Frontal cortex (tissue), 4 donors: Measurements from ENCODE around the gene MGRN1. TPM values are rescaled to one million over a fixed set of nuclear protein-coding genes. Genes with fewer than 3 reads are reported as not detected.

Source experiments
- DNase-seq, 2 donors: peaks; one replicate each; pipeline ENCODE4 v3.0.0; 2012; ENCODE audit warnings: low spot score in 2 of 2
- FAIRE-seq: peaks from 2 replicates; lab custom pipeline; 2012; peaks lifted over from hg19 to GRCh38; lab: Jason Lieb, UNC
- total RNA-seq: library from RNA; depleted of rRNA; stranded (reverse); fragments of >200 nt; gene quantifications from one replicate; pipeline ENCODE4 v1.2.3, GENCODE V29; 2014
- donor health status: control.
- donor health status: control.
- donor health status: control.

Gene MGRN1
- total RNA-seq, 1 donor from 2014 or later, result 33.4 TPM

DNA sequence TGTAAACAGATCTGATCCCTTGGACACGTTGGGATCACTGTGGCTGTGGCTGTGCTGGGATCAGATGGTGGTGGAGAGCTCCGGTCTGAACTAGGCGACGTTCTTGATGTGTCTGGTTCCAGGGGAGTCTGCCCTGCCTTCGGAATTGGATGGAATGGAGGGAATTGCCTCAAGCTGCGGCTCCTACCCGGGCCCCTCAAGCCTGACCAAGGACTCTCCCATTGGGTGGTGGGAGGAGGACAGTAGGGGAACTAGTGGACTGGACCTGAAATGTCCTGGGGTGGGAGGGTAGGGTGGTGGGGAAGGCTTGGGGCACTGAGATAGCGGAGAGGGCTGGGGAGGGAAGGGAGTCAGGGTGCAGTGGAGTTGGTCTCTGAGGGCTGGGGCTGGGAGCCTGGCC lies 6.7 kb upstream of the MGRN1 start:
- no peak for DNase-seq
- FAIRE-seq, result no peak

DNA sequence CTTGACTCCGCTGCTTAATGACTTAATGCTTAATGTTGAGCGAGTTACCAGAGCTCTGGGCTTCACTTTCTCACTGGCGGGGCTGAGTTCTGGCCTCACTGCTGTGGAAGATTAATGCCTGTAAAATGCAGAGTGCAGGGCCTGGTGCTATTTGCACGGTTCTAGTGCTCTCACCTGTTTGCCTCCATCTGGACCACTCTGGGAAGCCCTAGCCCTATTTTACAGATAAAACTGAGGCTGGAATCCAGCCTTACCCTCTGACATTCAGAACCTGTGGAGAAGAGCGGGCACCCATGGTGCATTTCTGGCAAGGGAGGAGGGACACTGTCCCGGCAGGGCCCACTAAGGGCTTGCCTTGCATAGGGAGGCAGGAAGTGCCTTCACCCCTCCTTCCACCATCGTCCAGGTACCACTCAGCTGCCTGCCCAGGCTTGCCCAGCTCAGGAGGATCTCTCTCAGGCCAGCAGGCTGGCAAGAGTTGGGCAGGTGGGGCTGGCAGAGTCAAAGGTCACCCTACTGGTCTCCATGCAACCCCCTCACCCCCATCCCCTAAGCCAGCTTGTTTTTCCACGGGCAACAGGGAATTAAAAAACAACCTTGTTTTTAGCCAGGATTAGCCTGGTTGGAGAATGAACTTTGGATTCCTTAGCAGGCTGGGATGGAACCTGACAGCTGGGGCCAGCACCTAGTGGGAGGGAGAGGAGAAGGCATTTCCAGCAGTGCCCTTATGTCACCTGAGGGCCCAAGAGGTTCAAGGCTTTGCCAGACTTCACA lies 5.8 kb upstream of the MGRN1 start:
- no peak for DNase-seq
- FAIRE-seq, result no peak

DNA sequence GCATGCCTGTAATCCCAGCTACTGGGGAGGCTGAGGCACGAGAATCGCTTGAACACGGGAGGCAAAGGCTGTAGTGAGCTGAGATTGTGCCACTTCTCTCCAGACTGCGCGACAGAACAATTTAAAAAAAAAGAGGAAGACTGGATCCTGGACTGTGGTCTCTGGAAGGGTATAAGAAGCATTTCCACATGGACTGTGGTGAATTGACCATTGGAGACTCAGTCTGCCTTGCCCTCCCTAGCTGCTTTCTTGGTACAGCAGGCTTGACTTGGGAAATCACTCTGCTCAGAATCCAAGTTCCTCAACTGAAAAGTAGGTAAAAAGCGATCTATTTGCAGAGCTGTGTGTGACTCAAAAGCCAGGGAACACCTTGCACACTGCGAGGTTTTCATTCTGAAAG lies 1.0 kb upstream of the MGRN1 start:
- FAIRE-seq (no peak), DNase-seq (no peak)

DNA sequence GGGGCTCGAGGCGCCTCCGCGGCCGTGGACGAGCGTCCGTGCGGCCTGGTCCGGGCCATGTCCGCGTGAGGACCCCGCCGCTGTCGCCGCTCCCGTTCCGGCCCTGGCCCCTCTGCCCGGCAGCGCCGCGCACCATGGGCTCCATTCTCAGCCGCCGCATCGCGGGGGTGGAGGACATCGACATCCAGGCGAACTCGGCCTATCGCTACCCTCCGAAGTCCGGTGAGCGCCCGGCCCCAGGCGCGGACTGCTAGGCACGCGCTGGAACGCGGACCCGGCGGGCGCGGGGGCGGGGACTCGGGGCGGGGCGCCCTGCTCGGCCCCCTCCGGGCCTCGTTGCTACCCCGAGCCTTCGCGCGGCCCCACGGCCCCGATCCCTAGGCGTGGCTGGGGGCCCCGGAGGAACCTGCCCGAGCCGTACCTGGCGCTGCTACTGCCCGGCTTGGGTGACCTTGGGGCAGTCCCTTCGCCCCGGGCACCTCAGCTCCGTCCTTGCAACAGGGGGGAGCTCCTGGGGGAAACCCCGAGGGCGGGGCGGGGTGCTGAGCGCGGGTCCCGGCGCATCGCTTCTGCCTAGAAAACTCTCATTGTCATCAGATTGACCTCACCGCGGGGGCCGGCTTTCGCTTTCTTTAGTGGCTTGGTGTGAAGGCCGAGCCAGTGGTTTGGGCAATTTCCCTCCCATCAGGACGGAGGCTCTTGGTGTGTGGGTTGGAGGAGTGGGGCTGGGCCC lies 367 bp downstream of the MGRN1 start:
- no peak for DNase-seq
- FAIRE-seq, result no peak

DNA sequence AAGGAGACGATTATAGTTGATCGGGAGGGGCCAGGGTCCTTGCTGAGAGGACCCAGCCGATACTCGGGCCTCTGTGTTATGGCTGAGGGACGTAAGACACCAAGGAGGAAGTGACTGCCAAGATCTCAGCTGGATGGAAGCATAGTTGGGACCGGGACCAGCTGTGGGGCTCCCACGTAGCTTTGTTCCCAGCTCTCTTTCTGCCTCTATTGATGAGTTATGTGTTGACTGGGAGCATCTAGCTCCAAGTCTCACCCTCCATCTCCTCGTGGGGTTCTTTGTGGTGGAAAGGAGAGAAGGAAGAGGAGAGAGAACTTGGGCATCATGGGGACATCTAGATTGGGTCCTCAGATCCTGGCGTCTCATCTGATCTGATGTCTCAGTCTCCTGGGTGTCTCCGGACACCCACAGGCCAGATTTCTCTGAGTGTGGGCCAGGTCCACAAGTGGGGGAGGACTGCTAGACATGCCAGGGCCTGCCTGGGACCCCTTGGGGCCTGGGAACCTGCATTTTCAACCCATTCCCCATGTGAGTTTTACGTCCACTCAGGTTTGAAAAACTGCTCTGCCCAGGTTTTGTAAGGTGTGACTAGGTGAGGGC lies 1.0 kb downstream of the MGRN1 start:
- DNase-seq (no peak), FAIRE-seq (no peak)

DNA sequence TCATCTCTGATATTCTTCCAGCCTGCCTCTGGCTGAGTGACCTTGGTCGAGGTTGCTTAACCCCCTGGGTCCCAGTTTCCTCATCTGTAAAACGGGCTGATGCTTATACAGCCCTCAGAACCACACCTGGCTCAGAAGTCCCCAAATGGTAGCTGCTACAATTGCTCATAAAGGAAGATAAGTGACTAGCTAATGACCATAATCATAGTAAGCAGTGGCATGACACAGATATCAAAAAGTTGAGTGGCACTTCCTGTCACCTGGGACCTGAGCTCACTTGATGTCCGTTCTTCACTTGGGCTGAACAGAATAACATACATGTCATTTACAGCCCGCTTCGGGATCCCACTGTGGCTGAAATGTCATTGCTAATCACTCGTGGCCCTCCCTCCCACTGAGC lies 1.8 kb downstream of the MGRN1 start:
- DNase-seq, result no peak
- no peak for FAIRE-seq

DNA sequence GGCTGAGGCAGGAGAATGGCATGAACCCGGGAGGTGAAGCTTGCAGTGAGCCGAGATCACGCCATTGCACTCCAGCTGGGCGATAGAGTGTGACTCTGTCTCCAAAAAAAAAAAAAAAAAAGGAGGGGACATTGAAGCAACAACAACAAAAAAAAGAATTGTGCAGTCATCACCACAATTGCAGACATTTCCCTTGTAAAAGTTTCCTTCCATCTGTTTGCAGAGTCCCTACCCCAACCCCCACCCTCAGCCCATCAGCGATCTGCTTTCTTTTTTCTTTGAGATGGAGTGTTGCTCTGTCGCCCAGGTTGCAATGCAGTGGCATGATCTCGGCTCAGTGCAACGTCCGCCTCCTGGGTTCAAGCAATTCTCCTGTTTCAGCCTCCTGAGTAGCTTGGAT lies 3.7 kb downstream of the MGRN1 start:
- FAIRE-seq (no peak), DNase-seq (no peak)

DNA sequence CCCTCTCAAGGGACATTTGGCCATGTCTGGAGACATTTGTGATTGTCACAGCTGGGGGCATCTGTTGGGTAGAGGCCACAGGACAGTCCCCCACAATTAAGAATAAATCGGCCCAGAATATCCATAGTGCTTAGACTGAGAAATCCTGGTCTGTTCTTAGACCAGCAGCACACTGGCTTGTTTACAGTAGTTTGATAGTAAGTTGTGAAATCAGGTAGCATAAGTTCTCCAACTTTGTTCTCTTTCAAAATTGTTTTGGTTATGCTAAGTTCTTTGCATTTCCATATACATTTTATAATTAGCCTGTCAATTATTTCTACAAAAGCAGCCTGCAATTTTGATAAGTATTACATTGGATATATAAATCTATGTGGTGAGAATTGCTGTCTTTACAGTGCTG lies 6.8 kb downstream of the MGRN1 start:
- FAIRE-seq (no peak), DNase-seq (no peak)

DNA sequence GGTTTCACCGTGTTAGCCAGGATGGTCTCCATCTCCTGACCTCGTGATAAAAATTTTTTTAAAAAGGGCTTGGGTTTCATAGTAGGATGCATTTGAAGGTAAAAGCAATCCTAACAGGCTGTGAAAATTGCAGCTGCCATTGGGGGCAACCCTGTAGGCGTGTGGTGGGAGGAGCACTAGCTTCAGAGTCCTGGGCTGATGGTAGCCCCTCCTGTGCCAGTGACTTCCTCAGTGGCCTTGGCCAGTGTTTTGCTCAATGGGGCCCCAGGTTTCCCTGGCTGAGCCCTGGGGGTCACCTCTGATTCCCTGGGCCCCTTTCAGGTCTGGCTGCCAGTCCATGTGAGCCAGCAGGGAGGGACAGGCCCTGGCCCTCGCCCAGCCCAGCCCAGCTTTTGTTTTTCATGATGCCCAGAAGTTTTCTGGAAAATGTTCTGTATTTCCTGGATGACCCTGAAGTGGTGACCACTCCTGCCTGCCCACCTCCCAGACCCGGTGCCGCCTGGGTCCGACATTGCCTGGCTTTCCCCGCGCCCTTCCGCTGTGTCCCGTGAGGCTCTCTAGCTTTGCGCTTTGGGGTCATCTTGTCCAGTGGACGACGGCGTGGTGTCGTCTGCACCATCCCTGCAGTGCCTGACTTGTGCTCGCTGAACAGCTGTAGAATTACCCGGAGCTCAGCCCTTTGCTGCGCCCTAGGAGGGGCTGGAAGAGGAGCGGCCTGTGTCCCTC lies 9.4 kb downstream of the MGRN1 start:
- no peak for DNase-seq
- no peak for FAIRE-seq

DNA sequence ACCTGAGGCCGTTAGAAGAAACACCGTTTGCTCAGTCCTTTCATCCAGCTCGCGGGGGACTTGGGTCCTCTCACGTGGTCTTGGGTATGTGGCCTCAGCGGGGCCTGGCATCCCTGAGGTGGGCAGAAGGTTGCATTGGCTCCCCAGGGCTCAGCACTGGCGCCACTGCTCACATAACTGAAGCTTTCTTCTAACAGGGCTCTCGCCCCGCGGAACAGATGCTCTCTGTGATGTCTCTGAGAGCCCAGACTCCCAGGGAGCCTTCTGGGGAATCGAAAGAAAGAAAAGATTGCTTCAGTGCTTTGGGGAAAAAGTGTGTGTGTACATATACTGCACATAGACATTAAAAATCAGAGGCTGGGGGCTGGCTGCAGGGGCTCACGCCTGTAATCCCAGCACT lies 10.1 kb downstream of the MGRN1 start:
- FAIRE-seq (no peak), DNase-seq (no peak)

DNA sequence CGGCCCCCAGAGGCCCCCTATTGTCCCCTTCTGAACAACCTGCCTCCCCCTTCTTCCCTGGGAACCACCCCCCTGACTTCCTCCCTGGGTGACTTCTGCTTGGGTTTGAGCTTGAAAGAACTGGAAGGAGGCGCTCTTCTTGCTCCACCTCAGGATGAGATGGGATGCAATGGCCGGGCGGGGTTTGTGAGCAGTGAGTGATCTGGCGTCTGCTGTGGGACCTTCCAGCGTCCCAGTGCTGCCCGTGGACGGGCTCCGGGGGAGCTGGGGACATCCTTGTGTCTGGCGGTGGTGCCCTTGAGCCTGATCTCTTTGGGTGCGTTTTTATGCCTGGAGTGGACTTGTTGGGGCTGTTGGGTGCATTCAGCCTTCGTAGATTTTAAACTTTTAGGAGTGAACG lies 11.6 kb downstream of the MGRN1 start:
- DNase-seq (no peak), FAIRE-seq (no peak)

DNA sequence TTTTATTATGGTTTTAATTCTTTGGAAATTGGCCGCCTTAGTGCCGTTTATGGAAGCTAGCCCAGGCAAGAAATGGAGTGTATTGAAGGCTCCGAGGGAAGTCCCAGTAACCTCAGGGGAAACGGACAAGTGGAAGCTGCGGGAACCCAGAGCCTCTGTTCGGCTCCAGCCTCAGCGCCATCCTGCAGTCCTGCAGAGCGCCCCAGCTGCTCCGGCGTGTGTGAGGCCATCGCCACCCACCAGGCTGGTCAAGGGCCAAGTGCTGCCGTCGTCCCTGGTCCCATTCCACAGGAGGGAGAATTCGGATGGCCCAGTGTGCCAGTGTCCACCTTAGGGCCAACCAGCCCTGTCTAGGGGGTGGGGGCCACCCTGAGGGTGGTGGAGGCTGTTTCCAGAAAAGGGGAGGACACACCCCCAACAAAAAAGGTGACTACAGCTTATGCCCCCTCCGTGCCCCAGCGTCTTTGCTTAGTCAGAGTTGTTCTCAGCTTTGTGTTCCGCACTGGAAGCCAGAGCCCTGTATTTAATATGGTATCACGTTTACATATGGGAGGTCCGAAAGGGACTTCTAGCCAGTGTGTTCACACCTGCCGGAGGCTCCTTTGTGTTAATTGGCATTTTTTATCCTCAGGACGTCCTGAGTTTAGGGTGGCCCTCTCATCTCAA lies 13.0 kb downstream of the MGRN1 start:
- no peak for FAIRE-seq
- no peak for DNase-seq

DNA sequence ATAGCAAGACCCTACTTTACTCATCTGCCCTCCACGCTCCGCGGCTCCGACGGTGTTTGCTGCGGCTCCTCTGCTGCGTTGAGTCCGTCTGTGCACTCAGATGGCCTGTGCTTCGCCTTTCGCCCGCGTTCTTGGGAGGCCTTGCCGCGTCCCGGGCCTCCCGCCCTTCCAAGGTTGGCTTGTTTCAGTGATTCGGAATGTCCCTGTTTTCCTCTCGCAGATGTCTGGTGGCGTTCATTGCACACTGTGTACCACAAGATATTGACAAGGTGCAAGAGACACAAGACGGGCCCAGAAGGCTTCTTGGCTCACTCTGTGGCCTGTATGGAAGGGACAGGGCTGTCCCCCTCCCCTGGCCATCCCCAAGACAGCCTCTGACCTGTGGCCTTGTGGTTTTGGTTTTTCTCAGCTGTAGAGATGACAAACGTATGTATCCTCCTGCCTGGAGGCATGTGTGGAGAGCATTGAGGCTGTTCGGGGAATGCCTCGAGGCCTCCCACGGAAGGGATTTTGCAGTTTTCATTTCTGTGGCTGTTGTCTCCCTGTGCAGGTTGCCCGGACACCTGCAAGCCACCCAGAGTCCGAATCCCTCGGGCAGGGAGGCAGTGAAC lies 15.4 kb downstream of the MGRN1 start:
- FAIRE-seq (no peak), DNase-seq (no peak)

DNA sequence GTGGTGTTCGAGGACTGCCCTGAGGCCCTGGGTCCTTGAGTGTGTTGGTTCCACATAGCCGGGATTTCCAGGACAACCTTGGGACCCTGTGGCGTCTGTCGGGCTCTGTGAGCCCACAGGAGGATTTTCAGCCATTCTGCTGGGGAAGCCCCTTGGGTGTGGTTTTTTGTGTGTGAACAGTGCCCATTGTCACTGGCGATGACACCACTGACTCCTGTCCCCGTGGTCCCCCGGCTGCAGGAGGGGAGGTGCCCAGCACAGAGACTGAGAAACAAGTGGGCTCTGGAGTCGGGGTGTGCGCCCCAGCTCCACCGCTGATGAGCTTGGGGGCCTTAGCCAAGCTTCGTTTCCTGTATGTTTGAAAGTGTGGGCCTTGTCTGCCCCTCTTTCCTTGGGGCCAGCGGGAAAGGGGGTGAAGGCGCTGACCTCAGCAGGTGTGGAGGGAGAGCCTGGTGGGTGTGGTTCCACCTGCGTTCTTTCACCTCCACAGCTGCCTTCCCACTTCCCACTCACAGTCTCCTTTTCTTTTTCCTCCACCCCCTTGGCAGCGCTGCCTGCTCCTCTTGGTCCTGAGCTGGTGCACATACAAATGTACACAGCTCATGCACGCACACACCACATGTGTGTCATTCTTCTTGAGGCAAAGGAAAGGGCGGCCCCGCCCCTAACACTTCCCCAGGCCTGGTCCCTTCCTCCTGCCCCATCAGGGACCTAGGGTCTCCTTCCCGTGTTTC lies 16.1 kb downstream of the MGRN1 start:
- DNase-seq, result no peak
- no peak for FAIRE-seq

DNA sequence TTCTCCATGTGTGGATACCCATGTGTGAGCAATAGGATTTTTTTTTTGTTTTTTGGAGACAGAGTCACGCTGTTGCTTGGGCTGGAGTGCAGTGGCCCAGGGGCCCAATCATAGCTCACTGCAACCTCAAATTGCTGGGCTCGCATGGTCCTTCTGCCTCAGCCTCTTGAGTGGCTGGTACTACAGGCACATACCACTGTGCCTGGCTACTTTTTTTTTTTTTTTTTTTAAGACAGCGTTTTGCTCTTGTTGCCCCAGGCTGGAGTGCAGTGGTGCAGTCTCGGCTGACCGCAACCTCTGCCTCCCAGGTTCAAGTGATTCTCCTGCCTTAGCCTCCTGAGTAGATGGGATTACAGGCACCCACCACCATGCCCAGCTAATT lies 16.7 kb downstream of the MGRN1 start:
- FAIRE-seq, result no peak
- no peak for DNase-seq

DNA sequence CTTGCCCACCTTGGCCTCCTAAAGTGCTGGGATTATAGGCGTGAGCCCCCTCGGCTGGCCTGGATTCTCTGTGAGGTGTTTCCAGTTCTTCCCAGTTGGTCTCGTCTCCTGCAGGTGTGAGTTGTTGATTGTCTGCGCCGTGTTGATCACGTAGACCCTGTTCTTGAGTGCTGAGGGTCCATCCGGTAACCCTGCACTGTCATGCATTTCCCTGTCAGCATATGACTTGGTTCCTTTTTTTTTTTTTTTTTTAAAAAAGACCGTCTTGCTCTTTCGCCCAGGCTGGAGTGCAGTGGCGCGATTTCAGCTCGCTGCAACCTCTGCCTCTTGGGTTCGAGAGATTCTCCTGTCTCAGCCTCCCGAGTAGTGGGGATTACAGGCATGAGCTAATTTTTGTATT lies 17.3 kb downstream of the MGRN1 start:
- FAIRE-seq, result no peak
- no peak for DNase-seq

DNA sequence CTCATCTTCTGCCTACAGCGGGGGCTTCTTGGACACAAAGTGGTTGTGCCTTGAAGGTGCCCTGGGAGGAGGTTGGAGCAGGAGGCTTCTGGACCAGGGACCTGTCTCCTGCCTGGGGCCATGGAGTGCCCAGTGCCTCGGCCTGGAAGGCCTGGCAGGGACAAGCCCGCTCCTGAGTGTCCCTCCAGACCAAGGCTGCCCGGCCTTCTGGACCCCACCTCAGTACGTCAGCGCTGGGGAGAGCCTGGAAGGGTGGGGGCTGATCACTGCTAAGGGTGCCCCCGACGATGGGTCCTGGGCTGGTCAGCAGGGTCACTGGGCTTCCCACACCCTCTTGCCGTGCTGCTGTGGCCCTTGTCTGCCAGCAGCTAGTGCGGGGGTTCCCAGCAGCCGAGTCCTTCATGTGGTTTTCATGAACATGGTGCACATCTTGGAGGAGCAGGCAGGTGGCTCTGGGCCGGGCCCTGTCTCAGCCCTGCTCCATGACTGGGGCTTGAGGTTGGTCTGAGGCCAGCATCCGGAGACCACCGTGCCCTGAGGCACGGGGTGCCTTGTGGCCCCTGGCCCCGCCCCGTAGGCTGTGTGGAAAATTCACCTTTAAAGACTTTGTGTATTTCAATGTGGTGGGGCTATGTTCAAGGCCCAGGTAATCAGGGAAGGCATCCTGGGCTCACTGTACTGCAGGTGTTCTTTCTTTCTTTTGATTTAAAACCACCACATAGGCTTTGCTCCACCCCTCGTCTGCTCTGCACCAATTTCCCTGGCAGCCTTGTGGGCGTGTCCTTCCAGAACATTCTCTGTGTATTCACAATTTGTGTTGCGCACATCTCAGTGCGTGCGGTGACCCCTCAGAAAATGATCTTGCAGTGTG lies 22.4 kb downstream of the MGRN1 start:
- DNase-seq, result no peak
- FAIRE-seq, result no peak

DNA sequence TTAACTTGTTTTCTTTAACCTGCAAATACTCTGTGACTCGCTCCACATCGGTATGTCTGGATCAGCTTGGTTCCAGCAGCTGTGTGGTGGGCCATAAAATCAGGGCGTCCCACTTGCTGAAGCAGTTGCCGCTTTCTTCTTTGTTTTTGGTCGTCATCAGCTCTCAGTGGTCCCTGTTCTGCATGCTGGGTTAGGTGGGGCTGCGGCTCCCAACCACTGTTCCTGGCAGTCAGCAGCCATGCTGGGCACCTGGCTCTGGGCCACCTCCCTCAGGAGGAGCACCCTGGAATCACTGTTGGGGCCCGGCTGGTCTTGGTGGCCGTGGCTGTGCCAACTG lies 23.0 kb downstream of the MGRN1 start:
- DNase-seq, result no peak
- FAIRE-seq, result no peak
